NOMO-1 treated with DMSO at 0.1 percent for 48 hours (cell line): ENCODE measurements around the gene SOCS3.
A peak's percentile ranks its signal among the peaks of the same experiment; 100 is the strongest.
"Not testable (repeated sequence)": the region's sequence is repeated elsewhere in the genome, so short reads cannot be mapped to it uniquely, and the experiment has no call there.

ENCODE experiments used
- DNase-seq: peaks from one replicate; lab custom pipeline; 2025; ENCODE audit not compliant: unreplicated experiment; lab: John Stamatoyannopoulos, UW

Gene SOCS3

GRCh38 chr17:78335209-78335608 lies 24.7 kb downstream of the SOCS3 start:
- no peak for DNase-seq

DNA sequence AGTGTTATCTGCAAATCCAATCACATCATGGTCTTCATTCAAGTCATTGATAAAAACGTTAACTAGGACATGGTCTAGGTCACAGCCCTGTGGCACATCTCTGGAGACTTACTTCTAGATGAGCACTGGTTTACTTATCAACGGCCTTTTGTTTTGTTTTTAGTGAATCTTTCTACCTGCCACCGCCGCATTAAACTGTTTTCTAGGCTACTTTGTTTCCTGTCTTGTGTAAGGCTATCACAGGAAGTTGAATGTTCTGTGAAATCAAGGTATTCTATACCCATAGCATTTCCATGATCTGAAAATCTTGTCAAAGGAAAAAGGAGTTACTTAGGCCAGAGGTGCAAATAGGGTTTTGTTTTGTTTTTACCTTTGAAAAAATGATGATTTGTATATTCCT lies 26.9 kb downstream of the SOCS3 start:
- no peak for DNase-seq

GRCh38 chr17:78331355-78331754 lies 28.5 kb downstream of the SOCS3 start:
- not testable (repeated sequence) for DNase-seq

DNA sequence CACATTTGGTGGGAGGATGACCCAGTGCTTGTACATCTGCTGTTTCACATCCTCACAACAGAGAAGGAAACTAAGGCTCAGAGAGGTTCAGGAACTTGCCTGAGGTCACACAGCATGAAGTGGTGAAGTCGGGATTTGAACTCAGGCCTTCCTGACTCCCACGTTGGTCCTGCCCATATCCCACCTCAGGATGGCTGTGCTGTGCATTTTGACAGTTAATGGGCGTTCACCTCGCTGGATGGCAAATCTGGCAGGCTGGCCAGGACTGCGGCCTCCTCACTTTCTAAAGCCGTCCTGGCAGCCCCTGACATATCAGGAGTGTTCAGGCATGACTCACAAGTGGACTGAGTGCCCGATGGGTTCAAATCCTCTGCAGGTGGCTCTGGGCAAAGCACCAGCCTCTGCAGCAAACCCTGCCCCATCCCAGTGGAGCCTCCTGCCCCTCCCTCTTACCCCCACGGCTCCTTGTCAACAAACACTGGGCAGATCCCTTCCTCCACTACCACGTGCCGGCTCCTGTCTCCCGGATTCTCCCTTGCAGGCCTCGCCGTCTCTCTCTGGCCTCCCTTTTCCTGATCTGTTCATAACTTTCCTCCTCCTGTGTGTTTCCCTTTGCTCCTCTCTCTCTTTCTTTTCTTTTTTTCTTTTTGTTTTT lies 29.2 kb downstream of the SOCS3 start:
- DNase-seq: no peak

GRCh38 chr17:78329263-78330059 lies 30.4 kb downstream of the SOCS3 start:
- peak; percentile 58 for DNase-seq

DNA sequence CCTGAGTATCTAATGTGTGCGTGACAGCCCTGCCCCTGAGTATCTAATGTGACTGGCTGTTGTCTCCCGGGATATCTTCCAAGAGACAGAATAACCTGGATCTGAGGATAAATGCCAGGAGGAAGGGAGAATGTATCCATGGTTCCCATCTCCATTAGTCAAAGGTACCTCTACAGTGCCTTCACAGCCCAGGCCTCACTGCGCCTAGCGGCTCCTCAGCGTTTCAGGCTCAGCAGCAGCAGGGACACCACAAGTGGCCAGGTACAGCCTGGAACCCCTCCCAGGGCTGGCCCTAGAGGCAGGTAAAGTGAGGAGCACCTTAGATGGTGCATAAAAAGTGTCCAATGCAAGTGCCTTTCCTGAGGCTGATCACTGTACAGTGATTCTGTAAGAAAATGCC lies 32.0 kb downstream of the SOCS3 start:
- DNase-seq: no peak

DNA sequence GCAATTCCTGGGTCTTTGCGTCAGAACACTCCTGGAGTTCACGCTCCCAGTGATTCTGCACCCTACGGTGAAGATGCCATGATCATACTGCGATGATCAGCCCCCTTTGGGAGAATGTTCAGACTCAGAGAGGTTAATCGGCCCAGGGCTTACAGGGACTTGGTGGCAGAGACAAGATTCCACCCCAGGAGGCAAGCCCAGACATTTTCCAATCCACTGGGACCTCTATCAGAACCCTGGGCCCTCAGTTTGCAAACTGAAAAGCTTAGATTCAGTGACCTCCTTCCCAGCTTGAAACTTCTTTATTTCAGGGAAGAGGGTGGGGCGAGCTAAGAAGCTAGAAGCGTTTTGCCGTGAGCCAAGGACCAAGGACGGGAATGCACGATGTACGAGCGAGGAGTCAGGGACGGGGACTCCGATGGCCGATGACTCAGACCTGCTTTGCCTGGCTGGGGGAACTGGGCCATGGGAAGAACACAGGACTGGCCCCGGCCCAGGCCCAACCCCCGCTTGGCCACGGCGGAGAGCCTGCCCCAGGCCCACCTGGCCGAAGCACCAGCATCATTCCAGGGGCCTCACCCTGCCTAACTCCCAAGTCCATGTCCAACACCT lies 34.7 kb downstream of the SOCS3 start:
- no peak for DNase-seq

DNA sequence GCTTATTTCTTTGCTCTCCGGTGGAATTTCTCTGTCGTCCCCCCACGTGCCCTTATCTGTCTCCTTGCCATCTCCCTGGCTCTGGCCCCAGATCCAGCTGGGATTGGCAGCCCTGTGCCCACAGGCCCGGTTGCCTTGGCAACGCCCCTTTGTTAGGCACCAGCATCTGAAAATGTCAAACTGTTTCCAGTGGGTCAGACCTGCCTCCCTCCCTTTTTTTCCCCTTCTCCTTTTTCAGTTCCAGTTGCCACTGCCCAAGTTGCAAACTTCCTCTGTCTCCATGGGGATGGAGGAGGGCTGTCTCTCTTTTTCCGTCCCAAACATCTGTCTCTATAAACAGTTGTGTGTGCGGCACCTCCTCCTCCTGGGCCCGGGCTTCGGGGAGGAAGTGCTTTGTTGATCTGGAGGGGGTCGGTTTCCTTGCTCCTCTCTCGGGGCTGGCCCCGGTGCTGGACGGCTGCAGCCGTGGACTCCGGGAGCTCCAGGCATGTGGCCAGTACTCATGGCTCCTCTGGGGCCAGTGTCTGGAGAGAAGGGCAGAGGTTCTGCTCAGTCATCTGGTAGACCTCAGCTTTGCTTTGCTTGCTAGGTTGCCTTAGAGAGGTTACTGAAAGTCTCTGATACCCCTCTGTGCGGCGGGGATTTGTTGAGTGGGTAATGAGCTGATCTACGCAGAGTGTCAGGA lies 35.3 kb downstream of the SOCS3 start:
- DNase-seq: peak; percentile 70

GRCh38 chr17:78323826-78324390 lies 36.0 kb downstream of the SOCS3 start:
- no peak for DNase-seq

- no peak for DNase-seq
Measured at GRCh38 chr17:78322858-78323455, 36.9 kb downstream of the SOCS3 start.

- DNase-seq: no peak
Measured at GRCh38 chr17:78322327-78322857, 37.5 kb downstream of the SOCS3 start.

- DNase-seq: no peak
Measured at GRCh38 chr17:78318843-78319242, 41.0 kb downstream of the SOCS3 start.

GRCh38 chr17:78318407-78318806 lies 41.5 kb downstream of the SOCS3 start:
- DNase-seq: no peak

DNA sequence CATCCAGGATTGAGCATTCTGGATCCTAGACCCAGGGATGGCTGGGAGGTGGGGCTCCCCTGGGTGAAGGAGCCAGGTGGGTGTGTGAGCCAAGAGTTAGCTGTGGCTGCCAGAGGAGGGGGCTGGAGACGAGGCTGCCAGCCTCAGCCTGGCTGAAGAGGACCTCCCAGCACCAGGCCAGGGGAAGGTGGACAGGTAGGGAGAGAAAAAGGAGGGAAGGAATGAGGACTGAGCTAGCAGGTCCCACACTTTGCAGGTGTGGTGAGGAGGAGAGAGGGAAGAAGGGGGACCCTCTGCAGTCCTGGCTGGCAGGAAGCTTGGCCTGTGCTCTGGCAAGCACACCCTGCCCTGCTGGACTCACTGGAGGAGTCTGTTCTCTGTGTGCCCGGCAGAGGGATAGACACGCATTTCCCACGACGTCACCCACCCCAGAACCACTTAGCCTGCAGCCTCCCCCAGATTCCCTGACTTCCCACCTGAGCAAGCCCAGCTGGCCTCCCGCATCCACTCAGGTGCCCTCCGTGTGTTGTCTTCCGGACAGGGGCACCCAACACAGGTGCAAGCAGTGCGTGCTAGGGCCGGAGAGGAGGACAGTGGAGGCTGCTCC lies 42.0 kb downstream of the SOCS3 start:
- no peak for DNase-seq

DNA sequence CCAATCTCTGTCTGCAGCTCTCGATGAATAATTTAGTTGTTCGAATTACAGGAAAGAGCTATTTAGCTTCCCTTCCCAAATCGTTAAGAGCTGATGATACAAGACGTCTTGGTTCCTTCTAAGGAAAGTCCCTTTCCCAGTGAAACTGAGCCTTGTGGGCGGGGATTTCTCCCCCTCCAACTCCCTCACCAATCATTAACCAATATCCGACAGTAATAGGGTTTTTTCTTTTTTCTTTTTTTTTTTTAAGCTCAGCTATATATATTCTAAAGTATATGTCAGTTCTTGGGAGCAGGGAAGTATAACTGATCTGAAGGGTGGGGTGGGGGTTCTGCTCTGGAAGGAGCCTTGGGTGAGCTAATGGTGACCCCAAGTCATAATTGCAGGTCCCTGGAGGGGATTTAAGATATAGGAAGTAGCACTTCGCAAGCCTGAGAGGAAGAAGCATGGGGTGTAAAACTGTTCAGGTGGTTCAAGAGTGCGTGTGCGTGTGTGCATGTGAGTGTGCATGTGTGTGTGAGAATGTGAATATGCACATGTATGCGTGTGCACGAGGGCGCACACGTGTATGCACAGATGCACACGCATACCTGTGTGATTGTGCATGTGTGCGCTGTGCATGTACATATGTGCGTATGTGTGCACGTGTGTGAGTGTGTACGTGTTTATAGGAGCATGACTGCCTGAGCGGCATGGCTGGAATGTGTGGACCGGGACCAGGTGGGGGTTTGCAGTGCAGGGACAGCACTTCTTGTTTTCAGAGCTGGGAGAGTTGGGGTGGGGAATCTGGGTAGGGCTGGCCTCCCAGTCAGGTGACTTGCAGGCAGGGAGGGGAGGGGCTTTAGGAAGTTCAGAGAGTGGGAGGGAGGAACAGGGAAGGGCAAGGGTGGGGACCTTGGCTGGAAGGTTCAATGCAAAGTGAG lies 42.7 kb downstream of the SOCS3 start:
- peak; percentile 24 for DNase-seq

DNA sequence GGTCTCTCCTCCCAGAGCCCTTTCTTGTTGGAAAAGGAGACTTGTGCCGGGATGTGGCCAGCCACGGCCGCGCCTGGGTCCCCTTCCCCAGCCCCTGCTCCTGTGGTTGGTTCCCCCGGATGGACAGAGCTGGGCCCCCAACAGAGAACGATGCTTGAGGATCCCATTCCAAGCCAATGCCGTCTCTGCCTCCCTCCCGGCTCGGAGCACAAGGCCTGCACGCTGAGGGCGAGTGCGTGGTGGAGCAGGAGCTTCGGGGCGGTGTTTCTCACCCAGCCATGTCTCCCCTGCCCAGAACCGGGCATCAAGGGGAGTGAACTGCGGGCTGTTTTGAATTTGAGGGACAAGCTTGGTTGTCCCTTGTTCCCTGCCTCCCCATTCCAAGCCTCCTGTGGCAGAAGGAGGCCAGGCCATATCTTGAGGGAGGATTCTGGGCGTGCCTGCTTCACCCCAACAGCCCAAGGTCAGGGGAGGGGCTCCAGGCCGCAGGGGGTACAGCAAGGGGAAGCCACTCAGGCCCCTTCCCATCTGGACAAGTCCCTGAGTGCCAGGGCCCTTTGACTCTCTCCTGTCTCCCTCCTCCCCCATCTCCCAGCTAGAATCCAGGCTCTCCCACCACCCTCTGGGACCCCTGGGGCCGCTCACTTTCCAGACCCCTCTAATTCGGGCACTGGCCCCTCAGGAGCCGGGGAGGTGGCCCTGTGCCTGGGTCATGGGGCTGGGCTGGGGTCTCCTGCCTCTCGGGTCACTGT lies 43.6 kb downstream of the SOCS3 start:
- no peak for DNase-seq

DNA sequence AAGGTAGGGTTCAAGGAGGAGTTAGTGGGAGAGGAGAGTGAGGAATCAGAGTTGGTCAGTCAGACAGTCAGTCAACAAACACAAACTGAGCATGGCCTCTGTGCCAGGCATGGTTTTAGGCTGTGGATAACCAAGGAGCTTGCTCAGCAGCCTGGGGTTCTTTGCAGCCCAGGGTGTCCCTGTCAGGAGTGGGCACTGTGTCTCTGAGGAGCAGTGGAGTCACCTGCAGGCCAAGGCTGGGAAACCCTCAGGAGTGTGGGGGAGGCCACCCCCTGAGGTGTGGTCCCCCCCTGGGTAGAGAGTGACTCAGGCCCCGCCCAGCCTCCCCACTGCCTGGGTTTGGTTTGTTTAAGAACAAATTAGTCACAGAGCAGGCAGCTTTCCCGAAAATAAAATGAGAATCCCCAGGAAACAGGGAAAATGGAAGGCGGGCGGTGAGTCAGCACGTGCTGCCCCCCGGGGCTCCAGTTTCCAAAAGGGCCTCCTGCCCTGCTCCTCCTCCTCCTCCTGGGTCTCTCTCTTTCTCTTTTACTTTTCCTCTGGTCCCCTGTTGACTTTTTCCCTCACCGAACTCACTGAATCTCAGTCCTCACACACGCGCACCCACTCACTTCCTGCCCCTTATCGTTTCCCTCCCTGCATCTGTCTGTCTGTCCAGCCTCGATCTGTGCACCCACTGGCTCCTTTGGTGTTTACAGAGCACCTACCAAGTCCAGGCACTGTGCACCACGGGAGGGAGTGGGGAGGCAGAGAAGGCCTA lies 44.3 kb downstream of the SOCS3 start:
- no peak for DNase-seq
